Lower leg skin (tissue), 3 donors: ENCODE measurements around the gene ETFDH.
"Not testable (repeated sequence)": the region's sequence is repeated elsewhere in the genome, so short reads cannot be mapped to it uniquely, and the experiment has no call there.

Source experiments
- POLR2A ChIP-seq, 2 donors: fragments of 450-650 bp; IDR thresholded peaks; one replicate each; pipeline ENCODE4 v1.6.1; 2016 to 2017; ENCODE audit warnings: antibody characterized with exemption in 2 of 2, mild to moderate bottlenecking in 1 of 2, moderate library complexity in 1 of 2
- TF ChIP-seq, protein P1 (sequence below), 3 donors: fragments of 450-650 bp; IDR thresholded peaks; one replicate each; pipeline ENCODE4 v1.5.1; 2016; ENCODE audit warnings: antibody characterized with exemption in 3 of 3, mild to moderate bottlenecking in 3 of 3, moderate library complexity in 2 of 3

DNA sequence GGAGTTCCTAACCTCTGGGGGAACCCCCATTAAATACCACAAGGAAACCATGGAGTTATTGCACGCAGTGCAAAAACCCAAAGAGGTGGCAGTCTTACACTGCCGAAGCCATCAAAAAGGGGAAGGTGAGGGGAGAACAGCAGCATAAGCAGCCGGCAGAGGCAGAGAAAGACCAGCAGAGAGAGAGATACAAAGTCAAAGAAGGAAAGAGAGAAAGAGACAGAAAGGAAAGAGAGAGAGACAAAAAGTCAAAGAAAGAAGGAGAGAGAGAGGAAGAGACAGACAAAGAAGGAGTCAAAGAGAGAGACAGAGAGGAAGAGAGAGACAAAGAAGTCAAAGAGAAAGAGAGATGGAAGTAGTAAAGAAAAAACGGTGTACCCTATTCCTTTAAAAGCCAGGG lies 8.8 kb upstream of the ETFDH start:
- TF ChIP-seq, protein P1, sequence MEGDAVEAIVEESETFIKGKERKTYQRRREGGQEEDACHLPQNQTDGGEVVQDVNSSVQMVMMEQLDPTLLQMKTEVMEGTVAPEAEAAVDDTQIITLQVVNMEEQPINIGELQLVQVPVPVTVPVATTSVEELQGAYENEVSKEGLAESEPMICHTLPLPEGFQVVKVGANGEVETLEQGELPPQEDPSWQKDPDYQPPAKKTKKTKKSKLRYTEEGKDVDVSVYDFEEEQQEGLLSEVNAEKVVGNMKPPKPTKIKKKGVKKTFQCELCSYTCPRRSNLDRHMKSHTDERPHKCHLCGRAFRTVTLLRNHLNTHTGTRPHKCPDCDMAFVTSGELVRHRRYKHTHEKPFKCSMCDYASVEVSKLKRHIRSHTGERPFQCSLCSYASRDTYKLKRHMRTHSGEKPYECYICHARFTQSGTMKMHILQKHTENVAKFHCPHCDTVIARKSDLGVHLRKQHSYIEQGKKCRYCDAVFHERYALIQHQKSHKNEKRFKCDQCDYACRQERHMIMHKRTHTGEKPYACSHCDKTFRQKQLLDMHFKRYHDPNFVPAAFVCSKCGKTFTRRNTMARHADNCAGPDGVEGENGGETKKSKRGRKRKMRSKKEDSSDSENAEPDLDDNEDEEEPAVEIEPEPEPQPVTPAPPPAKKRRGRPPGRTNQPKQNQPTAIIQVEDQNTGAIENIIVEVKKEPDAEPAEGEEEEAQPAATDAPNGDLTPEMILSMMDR (IDR thresholded peaks at IDR 0.05): not testable (repeated sequence)
- TF ChIP-seq POLR2A (IDR thresholded peaks at IDR 0.05): not testable (repeated sequence)
